Tracheal epithelial cell (primary cell): ENCODE measurements around the gene CRHR1. TPM values are rescaled to one million over a fixed set of nuclear protein-coding genes. Genes with fewer than 3 reads are reported as not detected.

Experiments
- total RNA-seq: library from RNA; depleted of rRNA; stranded (reverse); fragments of >200 nt; gene quantifications from 2 replicates; pipeline ENCODE4 v1.2.1, GENCODE V29; 2014

Gene CRHR1
- total RNA-seq: not detected in 2 replicates

GRCh38 chr17:45784293-45784740 is at the start of gene CRHR1:
Gene CRHR1 (plus strand): TSS chr17:45784320. CDS start chr17:45784545, 225 bp downstream.

GRCh38 chr17:45844695-45845375 is 60.7 kb downstream of the CRHR1 start, which contains the start of gene SPPL2C:
Gene SPPL2C (plus strand): TSS chr17:45844881. CDS start chr17:45844907, 26 bp downstream.

Other genes with a start within 250 kb of the CRHR1 start
- not detected in 2 replicates for gene SPPL2C, start 60.6 kb downstream of the CRHR1 start, total RNA-seq
- gene MAPT, start 110.2 kb downstream of the CRHR1 start, total RNA-seq: under 0.01 TPM in 1 of 2 replicates, not detected in the other
- not detected in 2 replicates for gene STH, start 214.9 kb downstream of the CRHR1 start, total RNA-seq